ENCODE data around the gene MYBPC2.
"Not testable (repeated sequence)": the region's sequence is repeated elsewhere in the genome, so short reads cannot be mapped to it uniquely, and the experiment has no call there.

The MYBPC2 gene

DNA sequence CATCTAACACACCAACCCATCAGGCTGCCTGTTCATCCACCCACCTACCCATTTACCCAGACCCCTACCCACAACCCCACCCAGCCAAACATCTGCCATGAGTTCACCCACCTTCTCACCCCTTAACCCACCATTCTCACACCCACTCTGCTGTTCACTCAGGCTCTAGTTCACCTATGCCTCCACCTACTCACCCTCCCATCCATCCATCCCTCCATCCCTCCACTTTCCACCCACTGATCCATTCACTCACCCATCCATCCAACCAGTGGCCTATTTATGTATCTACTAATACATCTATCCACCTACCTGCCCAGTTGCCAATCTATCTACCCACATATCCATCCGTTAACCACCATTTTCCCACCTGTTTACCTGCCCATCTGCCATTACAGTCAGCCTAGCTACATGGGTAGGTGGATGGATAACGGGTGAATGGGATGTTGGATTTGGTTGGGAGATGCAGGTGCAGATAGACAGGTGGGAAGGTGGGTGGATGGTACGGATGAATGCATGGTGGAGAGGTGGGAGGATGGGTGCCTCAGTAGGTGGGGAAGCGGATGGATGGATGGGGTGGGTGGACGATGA lies 5.3 kb downstream of the MYBPC2 start:
- Histone ChIP-seq H3K27ac (ENCODE audit: low read depth, low read length) (no peak overlapping the region), H3K27me3 (ENCODE audit: control insufficient read depth, insufficient read depth, low read length) (peaks cover under 1% of the 10 kb centered on the region), H3K36me3 (ENCODE audit: control insufficient read depth, insufficient read depth, low read length) (no peaks in the 10 kb centered on the region), H3K9ac (ENCODE audit: low read length) (no peak overlapping the region), H3K4me1 (ENCODE audit: control insufficient read depth, insufficient read depth, low read length) (no peaks in the 10 kb centered on the region), H3K4me3 (ENCODE audit: low read length) (no peak overlapping the region)

DNA sequence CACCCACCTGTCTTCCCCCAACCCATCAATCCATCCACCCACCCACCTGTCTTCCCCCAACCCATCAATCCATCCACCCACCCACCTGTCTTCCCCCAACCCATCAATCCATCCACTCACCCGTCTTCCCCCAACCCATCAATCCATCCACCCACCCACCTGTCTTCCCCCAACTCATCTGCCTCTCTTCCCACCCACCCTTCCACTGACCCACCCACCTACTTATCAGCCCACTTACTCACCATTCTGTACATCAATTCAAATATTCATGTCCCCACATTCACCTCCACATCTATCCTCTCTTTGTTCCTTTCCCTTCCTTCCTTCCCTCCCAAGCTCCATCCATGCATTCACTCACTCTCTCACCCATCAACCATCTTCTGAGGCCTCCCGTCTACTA lies 6.4 kb downstream of the MYBPC2 start:
- H3K27me3 ChIP-seq (ENCODE audit: control insufficient read depth, insufficient read depth, low read length); H3K9ac ChIP-seq (ENCODE audit: low read length); H3K36me3 ChIP-seq (ENCODE audit: control insufficient read depth, insufficient read depth, low read length); H3K27ac ChIP-seq (ENCODE audit: low read depth, low read length); H3K4me3 ChIP-seq (ENCODE audit: low read length); H3K4me1 ChIP-seq (ENCODE audit: control insufficient read depth, insufficient read depth, low read length): not testable (repeated sequence)

DNA sequence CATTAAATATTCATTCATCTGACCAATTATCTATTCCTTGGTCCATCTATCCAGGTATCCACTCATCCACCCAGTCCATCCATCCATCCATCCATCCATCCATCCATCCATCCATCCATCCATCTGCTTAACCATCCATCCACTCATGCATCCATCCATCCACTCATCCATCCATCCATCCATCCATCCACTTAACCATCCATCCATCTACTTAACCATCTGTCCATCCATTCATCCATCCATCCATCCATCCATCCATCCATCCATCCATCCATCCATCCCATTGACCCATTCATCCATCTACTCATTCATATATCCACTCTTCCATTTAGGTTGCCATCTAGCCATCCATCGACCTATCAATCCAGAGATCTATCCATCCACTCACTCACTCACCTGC lies 11.4 kb downstream of the MYBPC2 start:
- no peaks in the 10 kb centered on the region for H3K36me3 ChIP-seq (ENCODE audit: control insufficient read depth, insufficient read depth, low read length)
- no peak overlapping the region for H3K9ac ChIP-seq (ENCODE audit: low read length)
- H3K4me3 ChIP-seq (ENCODE audit: low read length): no peak overlapping the region
- no peaks in the 10 kb centered on the region for H3K4me1 ChIP-seq (ENCODE audit: control insufficient read depth, insufficient read depth, low read length)
- no peak overlapping the region for H3K27ac ChIP-seq (ENCODE audit: low read depth, low read length)
- no peaks in the 10 kb centered on the region for H3K27me3 ChIP-seq (ENCODE audit: control insufficient read depth, insufficient read depth, low read length)

DNA sequence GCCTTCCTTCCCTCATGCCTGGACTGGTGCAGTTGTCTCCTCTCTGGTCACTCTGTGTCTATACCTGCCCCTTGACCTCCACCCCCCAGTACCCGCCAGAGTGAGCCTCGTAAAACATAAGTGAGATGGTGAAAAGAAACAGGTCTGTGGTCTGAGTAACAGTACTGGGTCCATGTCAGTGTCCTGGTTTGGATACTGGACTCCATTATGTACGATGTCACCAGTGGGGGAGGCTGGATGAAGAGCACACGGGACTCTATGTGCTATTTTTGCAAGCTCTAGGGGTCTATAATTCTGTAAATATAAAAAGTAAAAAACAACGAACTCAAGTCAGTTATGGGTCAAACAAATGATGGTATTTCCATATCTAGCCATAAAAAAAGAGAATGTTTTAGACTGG lies 14.4 kb downstream of the MYBPC2 start:
- no peaks in the 10 kb centered on the region for H3K4me1 ChIP-seq (ENCODE audit: control insufficient read depth, insufficient read depth, low read length)

DNA sequence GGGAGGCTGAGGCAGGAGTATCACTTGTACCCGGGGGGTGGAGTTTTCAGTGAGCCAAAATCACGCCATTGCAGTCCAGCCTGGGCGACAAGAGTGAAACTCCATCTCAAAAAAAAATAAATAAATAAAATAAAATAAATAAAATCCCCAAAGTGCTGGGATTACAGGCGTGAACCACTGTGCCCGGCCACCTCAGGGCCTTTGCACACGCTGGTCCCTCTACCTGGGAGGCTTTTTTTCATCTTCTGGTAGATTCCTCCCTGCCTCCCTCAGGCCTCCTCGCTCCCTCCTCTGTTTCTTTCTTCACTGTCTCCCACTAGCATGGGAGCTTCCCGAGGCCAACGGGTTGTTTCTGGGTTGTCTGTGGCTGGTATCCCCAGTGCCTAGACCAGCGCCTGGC lies 15.1 kb downstream of the MYBPC2 start:
- no peak overlapping the region for H3K27ac ChIP-seq (ENCODE audit: low read depth, low read length)
- H3K36me3 ChIP-seq (ENCODE audit: control insufficient read depth, insufficient read depth, low read length): no peaks in the 10 kb centered on the region
- no peaks in the 10 kb centered on the region for H3K27me3 ChIP-seq (ENCODE audit: control insufficient read depth, insufficient read depth, low read length)
- H3K4me1 ChIP-seq (ENCODE audit: control insufficient read depth, insufficient read depth, low read length): no peaks in the 10 kb centered on the region
- no peak overlapping the region for H3K9ac ChIP-seq (ENCODE audit: low read length)
- H3K4me3 ChIP-seq (ENCODE audit: low read length): no peak overlapping the region

More for the DNA sequence above, 14.4 kb downstream of the MYBPC2 start:
- Histone ChIP-seq H3K9ac (ENCODE audit: low read length) (no peak overlapping the region), H3K27me3 (ENCODE audit: control insufficient read depth, insufficient read depth, low read length) (no peaks in the 10 kb centered on the region), H3K36me3 (ENCODE audit: control insufficient read depth, insufficient read depth, low read length) (no peaks in the 10 kb centered on the region), H3K27ac (ENCODE audit: low read depth, low read length) (no peak overlapping the region), H3K4me3 (ENCODE audit: low read length) (no peak overlapping the region)

DNA sequence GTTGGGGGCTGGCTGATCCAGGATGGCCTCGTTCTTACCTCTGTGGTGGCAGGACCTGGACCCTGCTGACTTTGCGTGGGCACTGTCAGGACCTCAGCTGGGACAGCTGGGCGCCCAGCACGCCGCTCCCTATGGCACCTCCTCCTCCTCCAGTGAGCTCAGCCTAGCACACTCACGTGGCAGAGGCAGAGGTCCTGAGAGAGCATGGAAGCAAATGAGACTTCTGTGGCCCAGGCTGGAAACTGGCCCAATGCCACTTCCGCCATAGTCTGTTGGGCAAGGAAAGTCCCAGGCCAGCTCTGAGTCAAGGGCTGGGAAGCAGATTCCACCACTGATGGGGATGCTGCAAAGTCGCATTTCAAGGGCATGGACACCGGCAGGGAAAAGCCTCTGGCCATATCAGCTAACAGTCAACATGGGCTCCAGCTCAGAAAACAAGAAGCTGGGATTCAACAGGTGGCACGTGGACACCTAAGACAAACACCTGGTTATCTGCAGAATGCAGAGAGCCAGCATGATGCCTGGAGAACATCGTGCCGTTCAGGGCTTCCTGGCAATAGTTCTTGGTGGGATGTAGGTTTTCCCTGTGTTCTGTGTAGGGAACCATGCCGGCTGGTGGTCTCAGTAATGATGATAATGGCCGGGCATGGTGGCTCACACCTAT lies 16.7 kb downstream of the MYBPC2 start:
- H3K4me1 ChIP-seq (ENCODE audit: control insufficient read depth, insufficient read depth, low read length): no peaks in the 10 kb centered on the region
- no peak overlapping the region for H3K9ac ChIP-seq (ENCODE audit: low read length)
- H3K36me3 ChIP-seq (ENCODE audit: control insufficient read depth, insufficient read depth, low read length): no peaks in the 10 kb centered on the region
- H3K27me3 ChIP-seq (ENCODE audit: control insufficient read depth, insufficient read depth, low read length): no peaks in the 10 kb centered on the region
- no peak overlapping the region for H3K27ac ChIP-seq (ENCODE audit: low read depth, low read length)
- H3K4me3 ChIP-seq (ENCODE audit: low read length): no peak overlapping the region

DNA sequence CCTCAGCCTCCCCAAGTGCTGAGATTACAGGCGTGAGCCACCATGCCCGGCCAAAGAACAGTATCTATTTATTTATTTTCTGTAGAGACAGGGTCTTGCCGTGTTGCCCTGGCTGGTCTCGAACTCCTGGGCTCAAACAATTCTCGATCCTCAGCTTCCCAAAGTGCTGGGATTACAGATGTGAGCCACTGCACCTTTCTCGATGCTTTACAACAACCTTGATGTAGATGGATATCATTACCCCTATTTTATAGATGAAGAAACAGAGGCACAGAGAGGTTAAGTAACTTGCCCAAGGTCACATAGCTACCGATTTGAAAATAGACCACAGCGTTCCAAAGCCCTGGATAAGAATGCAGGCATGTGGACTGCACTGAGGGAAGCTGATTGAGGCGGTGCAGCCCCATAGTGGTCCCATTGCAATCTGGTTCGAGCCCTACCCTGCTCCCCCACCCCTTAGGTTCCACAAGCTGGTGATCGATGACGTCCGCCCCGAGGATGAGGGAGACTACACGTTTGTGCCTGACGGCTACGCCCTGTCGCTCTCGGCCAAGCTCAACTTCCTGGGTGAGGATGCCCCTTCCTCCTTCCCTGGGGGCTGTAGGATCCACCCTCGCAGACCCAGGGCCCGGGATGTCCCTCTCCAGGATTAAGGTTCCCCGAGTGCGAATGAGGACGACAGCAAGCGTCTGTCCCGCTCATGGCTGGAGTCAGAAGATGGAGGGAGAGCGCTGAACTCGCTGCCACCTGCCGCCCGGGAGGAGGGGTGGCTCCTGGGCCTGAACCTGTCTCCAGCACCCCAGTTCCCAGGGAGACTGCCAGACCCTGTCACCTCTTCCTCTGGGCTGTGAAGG lies 17.9 kb downstream of the MYBPC2 start:
- H3K27ac ChIP-seq (ENCODE audit: low read depth, low read length): no peak overlapping the region
- H3K9ac ChIP-seq (ENCODE audit: low read length): no peak overlapping the region
- H3K36me3 ChIP-seq (ENCODE audit: control insufficient read depth, insufficient read depth, low read length): no peaks in the 10 kb centered on the region
- no peaks in the 10 kb centered on the region for H3K27me3 ChIP-seq (ENCODE audit: control insufficient read depth, insufficient read depth, low read length)
- no peaks in the 10 kb centered on the region for H3K4me1 ChIP-seq (ENCODE audit: control insufficient read depth, insufficient read depth, low read length)
- no peak overlapping the region for H3K4me3 ChIP-seq (ENCODE audit: low read length)

DNA sequence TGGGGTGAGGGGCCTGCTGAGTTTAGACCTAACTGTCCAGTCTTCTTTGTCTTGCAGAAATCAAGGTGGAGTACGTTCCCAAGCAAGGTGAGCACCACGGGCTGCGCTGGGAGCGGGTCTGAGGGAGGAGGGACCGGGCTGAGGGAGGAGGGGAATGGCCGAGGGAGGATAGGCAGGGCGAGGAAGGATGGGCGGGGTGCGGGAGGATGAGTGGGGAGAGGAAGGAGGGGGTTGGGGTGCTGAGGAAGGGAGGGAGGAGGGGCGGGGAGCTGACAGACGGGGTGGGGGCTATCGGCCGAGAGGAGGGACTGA lies 18.5 kb downstream of the MYBPC2 start:
- Histone ChIP-seq H3K27ac (ENCODE audit: low read depth, low read length) (no peak overlapping the region), H3K4me1 (ENCODE audit: control insufficient read depth, insufficient read depth, low read length) (no peaks in the 10 kb centered on the region), H3K4me3 (ENCODE audit: low read length) (no peak overlapping the region), H3K9ac (ENCODE audit: low read length) (no peak overlapping the region), H3K27me3 (ENCODE audit: control insufficient read depth, insufficient read depth, low read length) (no peaks in the 10 kb centered on the region), H3K36me3 (ENCODE audit: control insufficient read depth, insufficient read depth, low read length) (no peaks in the 10 kb centered on the region)

DNA sequence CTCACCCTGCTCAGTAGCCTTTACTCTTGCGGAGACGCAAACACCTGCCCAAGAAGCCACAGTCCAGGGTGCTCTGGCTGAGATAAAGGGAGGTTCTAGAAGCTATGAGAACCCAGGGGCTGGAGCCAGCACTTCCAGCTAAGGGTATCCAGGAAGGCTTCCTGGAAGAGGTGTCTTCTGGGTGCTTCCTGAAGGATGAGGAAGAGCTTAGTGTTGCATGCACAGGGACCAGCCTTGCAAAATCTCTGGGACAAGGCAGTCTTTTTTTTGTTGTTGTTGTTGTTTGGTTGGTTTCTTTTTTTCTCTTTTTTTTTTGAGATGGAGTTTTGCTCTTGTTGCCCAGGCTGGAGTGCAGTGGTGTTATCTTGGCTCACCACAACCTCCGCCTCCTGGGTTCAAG lies 20.6 kb downstream of the MYBPC2 start:
- peaks cover 3% of the 10 kb centered on the region for H3K27me3 ChIP-seq (ENCODE audit: control insufficient read depth, insufficient read depth, low read length)
- H3K36me3 ChIP-seq (ENCODE audit: control insufficient read depth, insufficient read depth, low read length): no peaks in the 10 kb centered on the region
- H3K4me1 ChIP-seq (ENCODE audit: control insufficient read depth, insufficient read depth, low read length): no peaks in the 10 kb centered on the region
- no peak overlapping the region for H3K9ac ChIP-seq (ENCODE audit: low read length)
- H3K4me3 ChIP-seq (ENCODE audit: low read length): no peak overlapping the region
- H3K27ac ChIP-seq (ENCODE audit: low read depth, low read length): no peak overlapping the region

DNA sequence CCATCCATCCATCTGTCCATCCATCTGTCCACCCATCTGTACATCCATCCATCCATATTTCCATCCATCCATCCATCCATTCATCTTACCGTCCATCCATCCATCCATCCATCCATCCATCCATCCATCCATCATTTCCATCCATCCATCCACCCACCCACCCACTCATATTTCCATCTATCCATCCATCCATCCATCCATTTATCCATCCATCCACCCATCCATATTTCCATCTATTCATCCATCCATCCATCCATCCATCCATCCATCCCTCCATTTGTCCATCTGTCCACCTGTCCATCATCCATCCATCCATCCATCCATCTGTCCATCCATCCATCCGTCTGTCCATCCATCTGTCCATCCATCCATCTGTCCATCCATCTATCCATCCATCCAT lies 23.3 kb downstream of the MYBPC2 start:
- H3K36me3 ChIP-seq (ENCODE audit: control insufficient read depth, insufficient read depth, low read length): no peaks in the 10 kb centered on the region
- H3K4me1 ChIP-seq (ENCODE audit: control insufficient read depth, insufficient read depth, low read length): no peaks in the 10 kb centered on the region
- no peak overlapping the region for H3K9ac ChIP-seq (ENCODE audit: low read length)
- peaks cover 12% of the 10 kb centered on the region for H3K27me3 ChIP-seq (ENCODE audit: control insufficient read depth, insufficient read depth, low read length)
- H3K4me3 ChIP-seq (ENCODE audit: low read length): no peak overlapping the region
- no peak overlapping the region for H3K27ac ChIP-seq (ENCODE audit: low read depth, low read length)

DNA sequence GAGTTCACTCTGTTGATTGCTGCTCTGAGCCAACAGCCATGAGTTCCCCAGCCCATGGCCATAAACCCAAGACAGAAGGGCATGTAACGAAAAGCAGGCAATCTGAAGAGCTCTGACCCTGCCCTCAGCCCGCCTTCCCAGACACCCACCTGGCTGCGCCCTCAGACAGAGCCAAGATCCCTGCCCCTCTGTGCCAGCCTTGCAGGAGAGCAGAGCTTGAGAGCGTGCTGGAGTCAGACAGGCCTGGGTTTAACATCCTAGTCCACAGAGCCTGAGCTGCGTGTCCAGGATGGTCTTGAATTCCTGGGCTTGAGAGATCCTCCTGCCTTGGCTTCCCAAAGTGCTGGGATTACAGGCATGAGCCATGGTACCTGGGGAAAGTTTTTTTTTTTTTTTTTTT lies 24.6 kb downstream of the MYBPC2 start:
- H3K9ac ChIP-seq (ENCODE audit: low read length): no peak overlapping the region
- H3K4me3 ChIP-seq (ENCODE audit: low read length): no peak overlapping the region
- H3K27ac ChIP-seq (ENCODE audit: low read depth, low read length): no peak overlapping the region
- H3K27me3 ChIP-seq (ENCODE audit: control insufficient read depth, insufficient read depth, low read length): peaks cover 15% of the 10 kb centered on the region
- no peaks in the 10 kb centered on the region for H3K36me3 ChIP-seq (ENCODE audit: control insufficient read depth, insufficient read depth, low read length)
- no peaks in the 10 kb centered on the region for H3K4me1 ChIP-seq (ENCODE audit: control insufficient read depth, insufficient read depth, low read length)

DNA sequence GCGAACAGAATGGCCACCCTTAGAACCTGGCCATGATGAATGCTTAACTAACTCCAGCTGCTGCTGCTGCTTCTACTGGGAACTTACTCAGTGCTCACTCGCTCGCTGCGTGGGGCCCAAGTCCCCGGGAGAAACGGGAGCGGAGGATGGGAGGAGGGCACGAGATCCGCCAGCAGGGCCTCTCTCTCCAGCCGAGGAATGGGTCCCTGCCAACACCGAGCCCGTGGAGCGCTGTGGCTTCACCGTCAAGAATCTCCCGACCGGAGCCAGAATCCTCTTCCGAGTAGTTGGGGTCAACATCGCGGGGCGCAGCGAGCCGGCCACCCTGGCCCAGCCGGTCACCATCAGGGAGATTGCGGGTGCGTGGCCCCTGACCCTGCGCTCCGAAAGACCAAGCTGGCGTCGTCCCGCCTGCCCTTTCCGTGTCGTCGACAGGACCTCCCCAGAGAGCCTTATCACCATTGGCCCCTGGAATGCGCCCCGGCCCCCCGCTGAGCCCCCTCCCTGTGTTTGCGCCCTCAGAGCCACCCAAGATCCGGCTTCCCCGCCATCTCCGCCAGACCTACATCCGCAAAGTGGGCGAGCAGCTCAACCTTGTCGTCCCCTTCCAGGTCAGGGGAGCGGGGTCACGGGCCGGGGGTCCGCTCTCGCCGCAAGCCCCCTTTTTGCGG lies 25.8 kb downstream of the MYBPC2 start:
- Histone ChIP-seq H3K4me3 (ENCODE audit: low read length) (no peak overlapping the region), H3K27ac (ENCODE audit: low read depth, low read length) (no peak overlapping the region), H3K36me3 (ENCODE audit: control insufficient read depth, insufficient read depth, low read length) (no peaks in the 10 kb centered on the region), H3K9ac (ENCODE audit: low read length) (no peak overlapping the region), H3K4me1 (ENCODE audit: control insufficient read depth, insufficient read depth, low read length) (no peaks in the 10 kb centered on the region), H3K27me3 (ENCODE audit: control insufficient read depth, insufficient read depth, low read length) (peaks cover 15% of the 10 kb centered on the region)

Measured in rectal smooth muscle tissue (tissue), 1 donor.